GM12874 (cell line): ENCODE data around the gene C3orf38.

Experiments
- CTCF ChIP-seq: IDR thresholded peaks from 2 replicates; pipeline ENCODE4 v1.5.1; 2011; ENCODE audit warnings: low read depth, mild to moderate bottlenecking, control low read depth, low read length, moderate library complexity; ENCODE audit not compliant: insufficient read depth

The C3orf38 gene

DNA sequence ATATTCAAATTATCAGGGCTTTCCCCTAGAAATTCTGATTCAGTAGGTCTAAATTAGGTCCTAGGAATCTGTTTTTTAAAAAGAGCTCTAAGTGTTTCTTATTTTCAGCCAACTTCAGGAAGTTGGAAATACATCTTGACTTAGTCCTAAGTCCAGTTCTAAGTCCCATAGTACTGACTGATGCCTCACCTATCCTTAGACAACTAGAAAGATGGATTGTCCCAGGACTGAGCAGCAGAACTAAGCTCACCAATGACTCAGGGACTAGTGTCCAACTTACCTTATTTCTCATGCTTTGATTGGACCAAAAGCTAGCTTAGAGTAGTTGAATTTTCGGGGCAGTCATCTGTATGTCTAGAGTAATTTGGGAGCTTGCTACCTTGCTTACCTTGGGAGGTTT, 26.2 kb upstream of the C3orf38 start:
- TF ChIP-seq CTCF, result no peak

- no peak for TF ChIP-seq CTCF
These were observed 18.1 kb upstream of the C3orf38 start for GRCh38 chr3:88131695-88132094.

DNA sequence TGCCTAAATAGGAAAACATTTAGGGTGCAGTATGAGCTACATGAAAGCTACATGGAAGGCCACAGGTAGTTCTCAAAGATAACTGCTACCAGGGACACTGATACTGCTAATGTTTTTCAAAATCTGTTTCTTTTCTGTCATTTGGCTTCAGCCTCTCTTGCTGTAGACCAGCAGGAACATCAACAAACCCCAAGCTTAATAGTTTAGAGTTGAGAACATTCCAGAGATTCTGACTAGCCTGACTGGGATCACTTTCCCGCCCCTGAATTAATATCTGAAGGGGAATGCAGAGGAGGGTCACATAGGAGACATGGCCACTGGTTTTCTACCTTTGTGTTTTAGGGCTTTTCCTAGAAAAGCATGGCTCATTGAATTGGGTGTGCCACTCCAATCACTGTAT, 16.9 kb upstream of the C3orf38 start:
- no peak for TF ChIP-seq CTCF

GRCh38 chr3:88133711-88134263, 16.0 kb upstream of the C3orf38 start:
- no peak for TF ChIP-seq CTCF

DNA sequence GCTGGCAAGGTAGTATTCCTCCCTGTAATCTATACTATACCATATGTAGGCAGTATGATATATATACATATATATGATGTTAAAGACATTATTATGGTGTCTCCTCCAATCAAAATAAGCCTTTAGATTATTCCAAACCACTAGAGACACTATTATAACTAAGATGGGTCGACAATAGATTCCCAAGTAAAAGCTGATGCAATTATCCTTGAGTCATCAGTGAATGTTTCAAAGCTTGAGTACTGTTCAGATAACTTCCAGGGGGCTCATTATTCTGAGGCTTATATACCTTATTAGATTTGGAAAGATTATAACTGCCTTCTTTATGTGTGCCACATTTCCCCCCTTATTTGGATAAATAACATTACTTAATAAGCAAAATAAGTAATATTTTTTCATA, 11.9 kb upstream of the C3orf38 start:
- TF ChIP-seq CTCF, result no peak

- TF ChIP-seq CTCF, result no peak
These were observed 8.2 kb upstream of the C3orf38 start for GRCh38 chr3:88141458-88142083.

GRCh38 chr3:88142094-88142624, 7.6 kb upstream of the C3orf38 start:
- no peak for TF ChIP-seq CTCF
